ENCODE results near the gene PAX5.

The PAX5 gene

DNA sequence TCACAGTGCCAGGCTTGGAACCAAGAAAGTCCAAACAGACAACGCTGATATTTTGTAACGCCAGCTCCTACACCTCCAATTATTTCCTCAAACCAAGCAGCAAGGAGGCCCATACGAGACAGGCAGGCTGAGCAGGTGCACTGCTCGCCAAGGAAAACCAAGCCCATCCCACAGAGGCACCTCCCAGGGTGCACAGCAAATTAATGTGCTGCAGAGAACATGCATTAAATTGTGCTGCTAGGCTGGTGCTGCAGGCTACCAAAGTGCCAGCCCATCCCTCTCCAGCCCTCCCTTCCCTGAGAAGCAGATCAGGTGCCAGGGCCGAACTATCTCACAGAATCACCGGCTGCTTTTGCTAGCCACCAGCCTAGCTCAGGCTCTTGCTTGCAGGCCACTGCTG lies 137.8 kb downstream of the PAX5 start:
- TF ChIP-seq, protein P1, sequence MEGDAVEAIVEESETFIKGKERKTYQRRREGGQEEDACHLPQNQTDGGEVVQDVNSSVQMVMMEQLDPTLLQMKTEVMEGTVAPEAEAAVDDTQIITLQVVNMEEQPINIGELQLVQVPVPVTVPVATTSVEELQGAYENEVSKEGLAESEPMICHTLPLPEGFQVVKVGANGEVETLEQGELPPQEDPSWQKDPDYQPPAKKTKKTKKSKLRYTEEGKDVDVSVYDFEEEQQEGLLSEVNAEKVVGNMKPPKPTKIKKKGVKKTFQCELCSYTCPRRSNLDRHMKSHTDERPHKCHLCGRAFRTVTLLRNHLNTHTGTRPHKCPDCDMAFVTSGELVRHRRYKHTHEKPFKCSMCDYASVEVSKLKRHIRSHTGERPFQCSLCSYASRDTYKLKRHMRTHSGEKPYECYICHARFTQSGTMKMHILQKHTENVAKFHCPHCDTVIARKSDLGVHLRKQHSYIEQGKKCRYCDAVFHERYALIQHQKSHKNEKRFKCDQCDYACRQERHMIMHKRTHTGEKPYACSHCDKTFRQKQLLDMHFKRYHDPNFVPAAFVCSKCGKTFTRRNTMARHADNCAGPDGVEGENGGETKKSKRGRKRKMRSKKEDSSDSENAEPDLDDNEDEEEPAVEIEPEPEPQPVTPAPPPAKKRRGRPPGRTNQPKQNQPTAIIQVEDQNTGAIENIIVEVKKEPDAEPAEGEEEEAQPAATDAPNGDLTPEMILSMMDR (conservative IDR thresholded peaks at IDR 0.05; ENCODE audit: control insufficient read depth, insufficient read depth, low read depth, low read length): no peak
- DNase-seq (ENCODE audit: low read depth): no peak

DNA sequence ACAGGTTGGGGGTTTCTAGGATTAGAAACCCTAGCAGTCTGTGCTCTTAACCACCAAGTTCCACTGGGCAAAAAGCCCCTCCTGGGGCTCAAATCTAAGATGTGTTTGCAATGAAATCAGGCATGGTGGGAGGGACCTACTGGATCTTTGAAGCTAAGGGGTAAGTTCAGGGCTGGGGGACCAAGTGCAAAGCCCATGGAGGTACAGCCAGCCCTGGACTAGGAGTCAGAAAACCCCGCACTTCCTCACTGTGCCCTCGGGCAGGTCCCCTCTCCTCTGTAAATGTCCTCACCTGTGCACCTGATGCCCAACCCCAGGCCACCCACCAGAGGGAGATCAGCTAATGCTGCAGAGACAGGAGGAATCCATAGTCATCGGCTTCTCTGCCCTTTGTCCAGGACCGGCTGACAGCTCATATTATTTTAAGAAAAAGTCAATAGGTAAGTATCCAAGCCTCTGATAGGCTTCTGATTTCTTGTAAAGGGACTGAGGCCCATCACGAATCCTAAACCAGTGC lies 138.3 kb downstream of the PAX5 start:
- DNase-seq (ENCODE audit: low read depth): no peak
- H3K4me3 ChIP-seq (ENCODE audit: control insufficient read depth, low read depth, low read length): no peak overlapping the region
- TF ChIP-seq, protein P1 (conservative IDR thresholded peaks at IDR 0.05; ENCODE audit: control insufficient read depth, insufficient read depth, low read depth, low read length): no peak

More for the DNA sequence above, 137.8 kb downstream of the PAX5 start:
- no peak overlapping the region for H3K4me3 ChIP-seq (ENCODE audit: control insufficient read depth, low read depth, low read length)

DNA sequence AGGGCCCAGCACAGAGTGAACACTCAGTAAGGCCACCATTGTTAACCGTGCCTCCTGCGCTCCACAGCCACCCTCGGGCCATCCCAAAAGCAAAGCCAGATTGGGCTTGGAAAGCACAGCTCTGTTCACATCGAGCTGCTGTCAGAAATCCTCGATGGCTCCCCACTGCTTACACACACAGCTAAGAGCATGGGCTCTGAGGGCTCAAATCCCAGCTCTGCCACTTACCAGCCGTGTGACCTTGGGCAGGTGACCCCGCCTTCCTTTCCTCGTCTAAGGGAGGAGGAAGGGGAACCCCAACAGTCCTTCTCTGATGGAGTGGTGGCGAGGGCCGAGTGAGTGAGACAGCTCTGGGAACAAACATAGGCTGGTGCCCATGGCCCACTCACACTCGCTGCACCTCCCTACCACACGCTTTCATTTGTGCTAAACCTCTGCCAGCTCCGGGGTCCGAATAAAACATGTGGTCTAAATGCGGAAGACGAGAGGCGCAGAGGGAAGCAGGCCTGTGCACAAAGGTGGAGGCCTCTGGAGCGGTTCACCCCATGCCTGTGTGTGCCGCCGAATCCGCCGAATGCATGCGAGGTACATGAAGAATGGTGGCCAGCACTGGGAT lies 139.3 kb downstream of the PAX5 start:
- no peak for DNase-seq (ENCODE audit: low read depth)
- H3K4me3 ChIP-seq (ENCODE audit: control insufficient read depth, low read depth, low read length): no peak overlapping the region
- TF ChIP-seq, protein P1 (conservative IDR thresholded peaks at IDR 0.05; ENCODE audit: control insufficient read depth, insufficient read depth, low read depth, low read length): no peak

DNA sequence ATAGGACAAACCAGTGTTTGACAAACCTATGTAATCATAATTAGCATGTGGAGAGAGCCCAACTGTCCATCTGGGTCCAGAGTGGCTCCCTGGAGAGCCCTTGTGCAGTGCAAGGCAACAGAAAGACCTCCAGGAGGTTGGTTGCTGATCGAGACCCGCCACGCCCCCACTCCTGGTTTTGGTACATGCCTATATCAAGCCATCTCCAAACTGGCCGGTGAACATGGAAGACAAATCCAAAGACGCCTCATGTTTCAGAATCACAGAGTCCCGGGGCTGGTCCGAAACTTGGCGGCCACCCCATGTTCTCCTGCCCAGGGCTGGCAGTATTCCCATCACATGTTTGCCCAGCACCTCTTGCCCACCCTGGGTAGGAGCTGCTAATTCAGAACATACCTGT lies 140.2 kb downstream of the PAX5 start:
- H3K4me3 ChIP-seq (ENCODE audit: control insufficient read depth, low read depth, low read length): no peak overlapping the region
- TF ChIP-seq, protein P1 (conservative IDR thresholded peaks at IDR 0.05; ENCODE audit: control insufficient read depth, insufficient read depth, low read depth, low read length): no peak
- no peak for DNase-seq (ENCODE audit: low read depth)

DNA sequence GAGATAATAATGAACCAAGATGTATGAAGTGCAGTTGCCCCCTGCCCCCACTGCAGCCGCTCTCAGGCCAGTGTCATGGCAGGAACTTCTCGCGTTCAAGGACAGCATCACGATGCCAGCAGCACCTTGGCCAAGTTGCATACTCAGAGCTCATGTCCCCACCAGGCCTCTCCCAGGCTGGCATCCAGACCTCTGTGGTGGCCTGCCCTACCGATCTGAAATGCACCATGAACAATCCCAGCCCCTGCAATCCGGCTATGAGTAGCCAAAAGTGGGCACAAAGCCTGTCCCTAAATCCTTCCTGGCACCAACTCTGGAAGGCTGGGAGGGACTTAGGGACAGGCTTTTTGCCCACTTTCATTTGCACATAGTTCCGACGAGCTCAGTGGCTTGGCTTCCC lies 140.9 kb downstream of the PAX5 start:
- TF ChIP-seq, protein P1 (conservative IDR thresholded peaks at IDR 0.05; ENCODE audit: control insufficient read depth, insufficient read depth, low read depth, low read length): no peak
- H3K4me3 ChIP-seq (ENCODE audit: control insufficient read depth, low read depth, low read length): no peak overlapping the region
- DNase-seq (ENCODE audit: low read depth): no peak

DNA sequence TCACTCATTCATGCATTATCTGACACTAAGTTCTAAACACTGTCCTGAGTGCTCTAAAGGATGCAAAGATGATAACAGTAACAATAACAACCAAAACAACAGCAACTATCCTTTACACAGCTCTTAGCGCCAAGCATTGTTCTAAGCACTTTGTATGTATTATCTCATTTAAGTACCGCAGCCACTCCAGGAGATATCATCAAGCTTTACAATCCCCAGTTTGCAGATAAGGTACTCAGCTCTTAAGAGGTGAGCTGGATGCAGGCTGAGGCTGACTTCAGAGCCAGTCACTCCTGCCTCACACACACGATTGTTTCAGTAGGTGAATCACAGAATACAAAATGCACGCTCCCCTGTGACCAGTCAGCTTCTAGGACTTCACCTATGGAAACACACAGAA lies 141.8 kb downstream of the PAX5 start:
- no peak for DNase-seq (ENCODE audit: low read depth)
- TF ChIP-seq, protein P1 (conservative IDR thresholded peaks at IDR 0.05; ENCODE audit: control insufficient read depth, insufficient read depth, low read depth, low read length): no peak

More for the DNA sequence above, 141.8 kb downstream of the PAX5 start:
- H3K4me3 ChIP-seq (ENCODE audit: control insufficient read depth, low read depth, low read length): no peak overlapping the region

Measured in fibroblast of mammary gland (primary cell).